ENCODE results near the gene PIAS1. TPM values are rescaled to one million over a fixed set of nuclear protein-coding genes. Genes with fewer than 3 reads are reported as not detected.

PIAS1 gene
- total RNA-seq, 1 experiment from 2014 or later: 25.9 TPM

DNA sequence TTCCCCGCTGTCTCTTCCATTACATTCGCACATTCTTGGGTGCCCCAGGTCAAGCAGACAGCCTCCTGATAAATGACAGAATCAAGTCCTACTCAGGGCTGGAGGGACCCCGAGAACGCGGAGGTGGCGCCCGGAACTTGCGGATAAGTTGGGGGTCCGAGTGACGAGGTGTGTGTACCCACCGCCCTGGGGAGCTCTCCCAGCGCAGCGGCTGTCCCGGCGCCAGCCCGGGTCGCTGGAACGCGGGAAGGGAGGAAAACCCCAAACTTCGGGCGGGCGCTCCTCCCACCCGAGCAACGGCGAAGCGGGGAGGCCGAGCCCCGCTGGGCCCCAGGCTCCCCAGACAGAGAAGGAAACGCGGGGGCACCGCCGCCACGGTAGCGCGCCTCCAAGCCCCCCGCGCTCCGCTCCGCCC, 174.9 kb downstream of the PIAS1 start:
- H3K9me2 ChIP-seq (ENCODE audit: insufficient read depth): no peaks in the 10 kb centered on the region
- ChIA-PET POLR2A (no interaction called here), RAD21 (ENCODE audit: low non-redundant PET in 1 of 2, low total read pairs in 2 of 2, uncharacterized antibody in 2 of 2, unreplicated experiment in 2 of 2) (no interaction called here), CTCF (no interaction called here)
- H3K4me2 ChIP-seq (ENCODE audit: low read length): peak overlapping the region; percentile 98
- H3K27ac ChIP-seq (ENCODE audit: low read depth, low read length): peak overlapping the region; percentile 88
- no TSS peak for BruUV-seq (replicated peaks)
- H3K36me3 ChIP-seq (ENCODE audit: control insufficient read depth in 1 of 2, insufficient read depth in 2 of 2, low read length in 2 of 2): peaks cover 0 to 5% of the 10 kb centered on the region in 2 experiments; a peak in 1 of 4 replicates
- ATAC-seq (peak; percentile 23; the same call in 1 of the 2 replicates), DNase-seq (ENCODE audit: low read depth, low spot score) (no peak)
- TF ChIP-seq ZNF274 (IDR thresholded peaks at IDR 0.05; ENCODE audit: low read depth, low read length) (no peak), SIN3A (IDR thresholded peaks at IDR 0.05; ENCODE audit: low read depth) (no peak), EGR1 (IDR thresholded peaks at IDR 0.05; ENCODE audit: low read depth) (no peak), TCF7L2 (IDR thresholded peaks at IDR 0.05; ENCODE audit: borderline replicate concordance, extremely low read depth, insufficient read depth, insufficient read length) (no peak), SRF (IDR thresholded peaks at IDR 0.05; ENCODE audit: low read depth) (no peak), CEBPB (IDR thresholded peaks at IDR 0.05; ENCODE audit: low read depth) (no peak), FOSL1 (IDR thresholded peaks at IDR 0.05; ENCODE audit: low read depth) (no peak), POLR2A (IDR thresholded peaks at IDR 0.05; ENCODE audit: borderline replicate concordance, extremely low read depth, insufficient read depth, insufficient read length) (no peak)
- TF ChIP-seq, protein P1, sequence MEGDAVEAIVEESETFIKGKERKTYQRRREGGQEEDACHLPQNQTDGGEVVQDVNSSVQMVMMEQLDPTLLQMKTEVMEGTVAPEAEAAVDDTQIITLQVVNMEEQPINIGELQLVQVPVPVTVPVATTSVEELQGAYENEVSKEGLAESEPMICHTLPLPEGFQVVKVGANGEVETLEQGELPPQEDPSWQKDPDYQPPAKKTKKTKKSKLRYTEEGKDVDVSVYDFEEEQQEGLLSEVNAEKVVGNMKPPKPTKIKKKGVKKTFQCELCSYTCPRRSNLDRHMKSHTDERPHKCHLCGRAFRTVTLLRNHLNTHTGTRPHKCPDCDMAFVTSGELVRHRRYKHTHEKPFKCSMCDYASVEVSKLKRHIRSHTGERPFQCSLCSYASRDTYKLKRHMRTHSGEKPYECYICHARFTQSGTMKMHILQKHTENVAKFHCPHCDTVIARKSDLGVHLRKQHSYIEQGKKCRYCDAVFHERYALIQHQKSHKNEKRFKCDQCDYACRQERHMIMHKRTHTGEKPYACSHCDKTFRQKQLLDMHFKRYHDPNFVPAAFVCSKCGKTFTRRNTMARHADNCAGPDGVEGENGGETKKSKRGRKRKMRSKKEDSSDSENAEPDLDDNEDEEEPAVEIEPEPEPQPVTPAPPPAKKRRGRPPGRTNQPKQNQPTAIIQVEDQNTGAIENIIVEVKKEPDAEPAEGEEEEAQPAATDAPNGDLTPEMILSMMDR (IDR thresholded peaks at IDR 0.05 in 2 of 3, conservative IDR thresholded peaks at IDR 0.05 in 1 of 3; ENCODE audit: borderline replicate concordance in 1 of 3, insufficient read depth in 1 of 3, low read depth in 2 of 3, low read length in 2 of 3): no peak
- TF ChIP-seq, protein P2, sequence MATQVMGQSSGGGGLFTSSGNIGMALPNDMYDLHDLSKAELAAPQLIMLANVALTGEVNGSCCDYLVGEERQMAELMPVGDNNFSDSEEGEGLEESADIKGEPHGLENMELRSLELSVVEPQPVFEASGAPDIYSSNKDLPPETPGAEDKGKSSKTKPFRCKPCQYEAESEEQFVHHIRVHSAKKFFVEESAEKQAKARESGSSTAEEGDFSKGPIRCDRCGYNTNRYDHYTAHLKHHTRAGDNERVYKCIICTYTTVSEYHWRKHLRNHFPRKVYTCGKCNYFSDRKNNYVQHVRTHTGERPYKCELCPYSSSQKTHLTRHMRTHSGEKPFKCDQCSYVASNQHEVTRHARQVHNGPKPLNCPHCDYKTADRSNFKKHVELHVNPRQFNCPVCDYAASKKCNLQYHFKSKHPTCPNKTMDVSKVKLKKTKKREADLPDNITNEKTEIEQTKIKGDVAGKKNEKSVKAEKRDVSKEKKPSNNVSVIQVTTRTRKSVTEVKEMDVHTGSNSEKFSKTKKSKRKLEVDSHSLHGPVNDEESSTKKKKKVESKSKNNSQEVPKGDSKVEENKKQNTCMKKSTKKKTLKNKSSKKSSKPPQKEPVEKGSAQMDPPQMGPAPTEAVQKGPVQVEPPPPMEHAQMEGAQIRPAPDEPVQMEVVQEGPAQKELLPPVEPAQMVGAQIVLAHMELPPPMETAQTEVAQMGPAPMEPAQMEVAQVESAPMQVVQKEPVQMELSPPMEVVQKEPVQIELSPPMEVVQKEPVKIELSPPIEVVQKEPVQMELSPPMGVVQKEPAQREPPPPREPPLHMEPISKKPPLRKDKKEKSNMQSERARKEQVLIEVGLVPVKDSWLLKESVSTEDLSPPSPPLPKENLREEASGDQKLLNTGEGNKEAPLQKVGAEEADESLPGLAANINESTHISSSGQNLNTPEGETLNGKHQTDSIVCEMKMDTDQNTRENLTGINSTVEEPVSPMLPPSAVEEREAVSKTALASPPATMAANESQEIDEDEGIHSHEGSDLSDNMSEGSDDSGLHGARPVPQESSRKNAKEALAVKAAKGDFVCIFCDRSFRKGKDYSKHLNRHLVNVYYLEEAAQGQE (IDR thresholded peaks at IDR 0.05; ENCODE audit: low read depth): no peak
- TF ChIP-seq, protein P3, sequence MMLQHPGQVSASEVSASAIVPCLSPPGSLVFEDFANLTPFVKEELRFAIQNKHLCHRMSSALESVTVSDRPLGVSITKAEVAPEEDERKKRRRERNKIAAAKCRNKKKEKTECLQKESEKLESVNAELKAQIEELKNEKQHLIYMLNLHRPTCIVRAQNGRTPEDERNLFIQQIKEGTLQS (IDR thresholded peaks at IDR 0.05): no peak
- peak overlapping the region; percentile 85 to 94 for H3K4me3 ChIP-seq (replicated peaks in 1 of 2; ENCODE audit: low read depth in 1 of 2, low read length in 2 of 2)
- no peaks in the 10 kb centered on the region for H3K27me3 ChIP-seq (ENCODE audit: insufficient read depth, low read length)
- H3K9ac ChIP-seq (ENCODE audit: low read length): peak overlapping the region; percentile 90
- no peaks in the 10 kb centered on the region for H3K9me3 ChIP-seq (ENCODE audit: control insufficient read depth in 1 of 2, insufficient read depth in 1 of 2, low read depth in 1 of 2, low read length in 2 of 2)
- H4K20me1 ChIP-seq (ENCODE audit: insufficient read depth): no peaks in the 10 kb centered on the region; the same call in 1 of the 2 replicates
- H2AFZ ChIP-seq (ENCODE audit: low read depth, low read length, poor library complexity, severe bottlenecking): no peak overlapping the region
- peaks cover 54% of the 10 kb centered on the region for H3K79me2 ChIP-seq (ENCODE audit: insufficient read depth, low read length)
- peaks cover 10 to 27% of the 10 kb centered on the region in 2 experiments; a peak in 3 of 4 replicates for H3K4me1 ChIP-seq (ENCODE audit: control insufficient read depth in 1 of 2, insufficient read depth in 2 of 2, low read length in 2 of 2)
- intact Hi-C loops (cut with micrococcal nuclease): no loop called here

Data from HCT116 (cell line).